Measurements from ENCODE around the gene BBS4.

GRCh38 chr15:72786676-72787345, 100.8 kb downstream of the BBS4 start:
- TF ChIP-seq EZH2 (IDR thresholded peaks at IDR 0.05; ENCODE audit: insufficient read depth, poor library complexity, severe bottlenecking) (no peak), EZH2phosphoT487 (IDR thresholded peaks at IDR 0.05; ENCODE audit: insufficient read depth, low read depth) (no peak)
